Muscle layer of duodenum (tissue), 2 donors: ENCODE data around the gene AARS1.
"Not testable (repeated sequence)": the region's sequence is repeated elsewhere in the genome, so short reads cannot be mapped to it uniquely, and the experiment has no call there.

Experiments
- H3K27ac ChIP-seq: one replicate; pipeline ENCODE4 v1.7.0; 2013; ENCODE audit warnings: mild to moderate bottlenecking, low read length
- H3K27me3 ChIP-seq: one replicate; pipeline ENCODE4 v1.7.0; 2013; ENCODE audit warnings: low read depth, mild to moderate bottlenecking, control low read depth, low read length
- H3K36me3 ChIP-seq, 2 donors: one replicate each; pipeline ENCODE4 v1.7.0; 2013; ENCODE audit warnings: low read length in 2 of 2, control low read depth in 1 of 2, mild to moderate bottlenecking in 1 of 2; ENCODE audit not compliant: insufficient read depth in 2 of 2, control insufficient read depth in 1 of 2
- H3K4me1 ChIP-seq, 2 donors: one replicate each; pipeline ENCODE4 v1.7.0; 2013; ENCODE audit warnings: low read length in 2 of 2, mild to moderate bottlenecking in 2 of 2, control low read depth in 1 of 2, moderate library complexity in 1 of 2; ENCODE audit not compliant: insufficient read depth in 2 of 2, control insufficient read depth in 1 of 2
- H3K4me3 ChIP-seq, 2 donors: one replicate each; pipeline ENCODE4 v1.7.0; 2013; ENCODE audit warnings: low read length in 2 of 2, low read depth in 1 of 2, mild to moderate bottlenecking in 1 of 2
- H3K9me3 ChIP-seq, 2 donors: one replicate each; pipeline ENCODE4 v1.7.0; 2013; ENCODE audit warnings: low read length in 2 of 2, control low read depth in 1 of 2, mild to moderate bottlenecking in 1 of 2; ENCODE audit not compliant: control insufficient read depth in 1 of 2
- donor health status: healthy.

Gene AARS1

DNA sequence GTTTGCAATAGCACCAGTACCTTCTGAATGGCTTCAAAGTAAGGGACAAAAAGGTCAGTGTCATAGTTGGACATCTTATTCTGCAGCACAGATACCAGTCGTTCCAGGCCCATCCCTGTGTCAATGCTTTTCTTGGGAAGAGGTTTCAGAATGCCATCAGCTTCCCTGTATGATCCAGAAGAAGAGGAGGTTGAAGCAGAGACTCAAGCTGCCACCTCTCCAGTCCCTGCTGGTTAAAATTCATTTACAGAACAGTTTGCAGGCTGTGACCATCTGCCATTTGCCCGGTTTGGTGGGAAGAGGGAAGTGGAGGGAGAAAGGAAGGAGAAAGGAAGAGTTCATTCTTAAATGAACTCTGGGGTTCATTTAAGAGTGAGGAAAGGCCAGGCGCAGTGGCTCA is 19.1 kb downstream of the AARS1 start:
- no peaks in the 10 kb centered on the region for H3K9me3 ChIP-seq
- no peaks in the 10 kb centered on the region for H3K27me3 ChIP-seq
- peaks cover 42 to 66% of the 10 kb centered on the region in 2 donors for H3K36me3 ChIP-seq
- no peak overlapping the region for H3K4me3 ChIP-seq
- H3K4me1 ChIP-seq = no peaks in the 10 kb centered on the region
- no peak overlapping the region for H3K27ac ChIP-seq

- Histone ChIP-seq H3K27me3 (no peaks in the 10 kb centered on the region), H3K9me3 (no peaks in the 10 kb centered on the region), H3K4me3 (no peak overlapping the region), H3K36me3 (peaks cover 49 to 73% of the 10 kb centered on the region in 2 donors), H3K4me1 (no peaks in the 10 kb centered on the region), H3K27ac (no peak overlapping the region)
Measured at GRCh38 chr16:70269471-70269870, 19.8 kb downstream of the AARS1 start.

- H3K36me3 ChIP-seq = peaks cover 51 to 83% of the 10 kb centered on the region in 2 donors
- H3K27ac ChIP-seq, H3K4me3 ChIP-seq, H3K9me3 ChIP-seq, H3K4me1 ChIP-seq, H3K27me3 ChIP-seq: not testable (repeated sequence)
Measured at GRCh38 chr16:70267922-70268321, 21.4 kb downstream of the AARS1 start.

- no peaks in the 10 kb centered on the region for H3K27me3 ChIP-seq
Measured at GRCh38 chr16:70267516-70267915, 21.8 kb downstream of the AARS1 start.

DNA sequence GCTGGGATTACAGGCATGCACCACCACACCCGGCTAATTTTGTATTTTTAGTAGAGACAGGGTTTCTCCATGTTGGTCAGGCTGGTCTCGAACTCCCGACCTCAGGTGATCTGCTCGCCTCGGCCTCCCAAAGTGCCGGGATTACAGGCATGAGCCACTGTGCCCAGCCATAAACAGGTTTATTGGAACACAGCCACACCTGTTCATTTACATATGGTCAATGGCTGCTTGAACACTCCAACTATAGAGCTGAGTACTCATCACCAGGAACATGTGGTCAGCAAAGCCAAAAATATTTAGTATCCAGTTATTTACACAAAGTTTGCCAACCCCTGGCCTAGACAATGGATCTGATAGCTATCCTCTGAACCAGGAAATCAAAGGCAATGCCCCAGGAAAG is 29.4 kb downstream of the AARS1 start:
- not testable (repeated sequence) for H3K9me3 ChIP-seq
- peaks cover 51 to 88% of the 10 kb centered on the region in 2 donors for H3K36me3 ChIP-seq

More at GRCh38 chr16:70267516-70267915, 21.8 kb downstream of the AARS1 start:
- H3K36me3 ChIP-seq = peaks cover 52 to 86% of the 10 kb centered on the region in 2 donors
- no peak overlapping the region for H3K4me3 ChIP-seq
- H3K27ac ChIP-seq = no peak overlapping the region
- no peaks in the 10 kb centered on the region for H3K4me1 ChIP-seq
- H3K9me3 ChIP-seq = no peaks in the 10 kb centered on the region

GRCh38 chr16:70258946-70259345 is 30.4 kb downstream of the AARS1 start:
- Histone ChIP-seq H3K27ac (no peak overlapping the region), H3K27me3 (no peaks in the 10 kb centered on the region), H3K4me3 (no peak overlapping the region), H3K36me3 (peaks cover 52 to 89% of the 10 kb centered on the region in 2 donors), H3K4me1 (no peaks in the 10 kb centered on the region), H3K9me3 (no peaks in the 10 kb centered on the region)

More for the DNA sequence above, 29.4 kb downstream of the AARS1 start:
- H3K4me1 ChIP-seq, H3K4me3 ChIP-seq, H3K27me3 ChIP-seq, H3K27ac ChIP-seq: not testable (repeated sequence)

GRCh38 chr16:70258065-70258464 is 31.2 kb downstream of the AARS1 start:
- no peaks in the 10 kb centered on the region for H3K27me3 ChIP-seq
- H3K27ac ChIP-seq = no peak overlapping the region
- H3K4me1 ChIP-seq = no peaks in the 10 kb centered on the region
- no peak overlapping the region for H3K4me3 ChIP-seq
- H3K9me3 ChIP-seq = no peaks in the 10 kb centered on the region
- H3K36me3 ChIP-seq = peaks cover 59 to 91% of the 10 kb centered on the region in 2 donors

DNA sequence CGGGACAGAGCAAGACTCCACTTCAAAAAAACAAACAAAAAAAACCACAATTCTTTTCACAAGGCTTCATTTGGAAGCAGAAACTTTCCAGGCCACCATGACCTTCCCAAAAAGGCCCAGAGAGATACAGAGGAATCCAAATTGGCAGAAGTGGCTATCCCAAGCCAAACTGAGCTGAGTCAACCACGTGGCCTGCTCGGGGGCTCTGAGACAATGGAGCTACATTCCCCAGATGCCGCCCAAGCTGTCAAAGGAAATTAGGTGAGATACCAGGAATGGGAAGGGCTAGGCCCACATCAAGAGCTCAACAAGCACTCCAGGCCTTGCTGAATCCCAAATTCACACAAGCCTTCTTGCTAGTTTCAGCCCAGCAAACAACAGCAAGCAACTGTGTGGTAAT is 31.9 kb downstream of the AARS1 start:
- Histone ChIP-seq H3K27ac (no peak overlapping the region), H3K9me3 (no peaks in the 10 kb centered on the region), H3K36me3 (peaks cover 62 to 92% of the 10 kb centered on the region in 2 donors), H3K4me1 (no peaks in the 10 kb centered on the region), H3K27me3 (no peaks in the 10 kb centered on the region), H3K4me3 (no peak overlapping the region)

DNA sequence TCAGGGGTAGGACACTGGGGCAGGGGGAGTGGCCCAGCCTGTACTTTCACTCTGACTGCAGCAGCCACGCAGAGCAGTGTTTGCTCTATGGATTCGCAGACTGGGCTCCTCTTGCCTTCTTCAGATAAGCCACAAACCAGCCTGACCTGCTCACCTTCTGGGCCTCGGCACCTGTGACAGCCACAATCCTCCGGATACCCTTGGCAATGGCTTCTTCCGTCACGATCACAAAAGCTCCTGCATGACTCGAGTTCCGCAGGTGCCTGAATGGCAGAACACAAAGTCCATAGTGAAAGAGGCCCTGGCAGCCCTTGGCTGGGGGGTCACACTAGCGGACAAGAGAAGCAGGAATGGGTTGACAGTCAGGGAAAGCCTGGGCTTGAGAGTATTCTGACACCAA is 33.7 kb downstream of the AARS1 start:
- no peaks in the 10 kb centered on the region for H3K9me3 ChIP-seq
- no peak overlapping the region for H3K4me3 ChIP-seq
- no peak overlapping the region for H3K27ac ChIP-seq
- peaks cover 0 to 9% of the 10 kb centered on the region in 2 donors for H3K4me1 ChIP-seq
- H3K27me3 ChIP-seq = no peaks in the 10 kb centered on the region
- H3K36me3 ChIP-seq = peaks cover 57 to 78% of the 10 kb centered on the region in 2 donors

DNA sequence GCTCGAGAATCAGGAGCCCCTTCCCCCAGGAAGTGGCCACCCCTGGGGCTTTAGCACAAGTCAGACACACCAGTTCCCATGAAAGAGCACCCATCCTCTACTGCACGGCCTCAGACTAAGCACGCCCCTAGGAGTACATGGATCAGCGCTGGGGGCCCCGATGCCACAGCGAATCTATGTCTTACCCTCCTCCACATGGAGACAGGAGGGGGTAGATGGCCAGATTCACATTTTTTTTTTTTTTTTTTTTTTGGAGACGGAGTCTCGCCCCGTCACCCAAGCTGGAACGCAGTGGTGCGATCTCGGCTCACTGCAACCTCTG is 34.4 kb downstream of the AARS1 start:
- Histone ChIP-seq H3K4me1 (peaks cover 0 to 15% of the 10 kb centered on the region in 2 donors), H3K9me3 (no peaks in the 10 kb centered on the region), H3K27me3 (no peaks in the 10 kb centered on the region), H3K4me3 (no peak overlapping the region), H3K27ac (no peak overlapping the region), H3K36me3 (peaks cover 52 to 72% of the 10 kb centered on the region in 2 donors)

GRCh38 chr16:70254180-70254964 is 34.9 kb downstream of the AARS1 start:
- Histone ChIP-seq H3K36me3 (peaks cover 52 to 68% of the 10 kb centered on the region in 2 donors), H3K27me3 (no peaks in the 10 kb centered on the region), H3K27ac (no peak overlapping the region), H3K9me3 (no peaks in the 10 kb centered on the region), H3K4me3 (no peak overlapping the region), H3K4me1 (peaks cover 0 to 21% of the 10 kb centered on the region in 2 donors)
